HepG2 (cell line): ENCODE results near the gene GMPPA. TPM values are rescaled to one million over a fixed set of nuclear protein-coding genes. Genes with fewer than 3 reads are reported as not detected.

Experiments used
- ATAC-seq: fragments of 200-7000 bp; cut with Tn5 transposase; 3 replicates; pipeline ENCODE4 v1.9.1; 2020; ENCODE audit warnings: mild to moderate bottlenecking, moderate library complexity
- BruUV-seq: library from RNA; stranded (reverse); fragments of 400-500 nt; replicated peaks from 2 replicates; lab custom pipeline; 2021; lab: Mats Ljungman, UMichigan
- CTCF ChIA-PET: fragments of 300-600 bp; formaldehyde crosslinking; extraction: SDS; loops from one replicate; lab custom pipeline; 2021; ENCODE audit warnings: low total read pairs, inconsistent platforms, low intra/inter-chr PET ratio; lab: Yijun Ruan, JAX
- POLR2A ChIA-PET: fragments of 350-600 bp; sonication (Branson Sonifier 250); formaldehyde crosslinking; loops from one replicate; lab custom pipeline; 2020; ENCODE audit warnings: antibody characterized with exemption, inconsistent platforms; lab: Yijun Ruan, JAX
- DNase-seq: peaks from one replicate; pipeline ENCODE4 v3.0.0-alpha.2; 2015; ENCODE audit warnings: low spot score
- FAIRE-seq: peaks from 3 replicates; lab custom pipeline; 2011; peaks lifted over from hg19 to GRCh38; lab: Jason Lieb, UNC
- H2AFZ ChIP-seq: one replicate; pipeline ENCODE4 v1.6.1; 2011; ENCODE audit warnings: low read length, inconsistent platforms
- H3K27ac ChIP-seq: fragments of 300-600 bp; 3 replicates; pipeline ENCODE4 v1.8.0; 2011; ENCODE audit warnings: mixed run types, mild to moderate bottlenecking, mixed read lengths, low read length, inconsistent platforms; ENCODE audit not compliant: insufficient read depth; ENCODE audit errors: extremely low read length
- H3K27me3 ChIP-seq, 2 experiments: fragments of 200-600 bp in 1 of 2; 2 replicates in 1 of 2; 3 replicates in 1 of 2; pipeline versions ENCODE4 v1.6.0 to v1.8.0; 2011; ENCODE audit warnings: low read length in 2 of 2, mild to moderate bottlenecking in 2 of 2, moderate library complexity in 2 of 2, inconsistent platforms in 1 of 2; ENCODE audit not compliant: insufficient read depth in 2 of 2, control insufficient read depth in 1 of 2
- H3K36me3 ChIP-seq, 2 experiments: fragments of 200-600 bp in 1 of 2; replicated peaks in 1 of 2; 2 replicates in 1 of 2; 3 replicates in 1 of 2; pipeline versions ENCODE4 v1.5.1 to v1.8.0; 2011; ENCODE audit warnings: low read length in 2 of 2, inconsistent platforms in 1 of 2; ENCODE audit not compliant: insufficient read depth in 2 of 2, control insufficient read depth in 1 of 2
- H3K4me1 ChIP-seq: 2 replicates; pipeline ENCODE4 v1.5.1; 2012; ENCODE audit warnings: low read length, inconsistent platforms; ENCODE audit not compliant: insufficient read depth
- H3K4me2 ChIP-seq: 2 replicates; pipeline ENCODE4 v1.6.0; 2011; ENCODE audit warnings: low read depth, low read length, inconsistent platforms
- H3K4me3 ChIP-seq, 3 experiments: fragments of 200-600 bp in 1 of 3; sonication (generic), shearing (Covaris generic) in 1 of 3; replicated peaks in 1 of 3; 2 replicates each; pipeline ENCODE4 v1.5.1; 2011 to 2016; ENCODE audit warnings: low read length in 3 of 3, inconsistent platforms in 2 of 3, low read depth in 2 of 3, mild to moderate bottlenecking in 2 of 3, control low read depth in 1 of 3, mixed read lengths in 1 of 3; ENCODE audit not compliant: insufficient read depth in 1 of 3
- H3K79me2 ChIP-seq: one replicate; pipeline ENCODE4 v1.6.1; 2011; ENCODE audit warnings: low read length, inconsistent platforms; ENCODE audit not compliant: insufficient read depth
- H3K9ac ChIP-seq: 2 replicates; pipeline ENCODE4 v1.6.0; 2011; ENCODE audit warnings: mild to moderate bottlenecking, low read depth, low read length, inconsistent platforms; ENCODE audit not compliant: insufficient read depth
- H3K9me3 ChIP-seq: 2 replicates; pipeline ENCODE4 v1.5.1; 2012; ENCODE audit warnings: mild to moderate bottlenecking, low read length
- H4K20me1 ChIP-seq: 2 replicates; pipeline ENCODE4 v1.6.0; 2011; ENCODE audit warnings: inconsistent platforms, mild to moderate bottlenecking, low read length, moderate library complexity; ENCODE audit not compliant: insufficient read depth
- KAT8 ChIP-seq: IDR thresholded peaks from 2 replicates; pipeline ENCODE4 v1.6.1; 2016; ENCODE audit warnings: missing genetic modification reagents, missing compliant biosample characterization
- MTA1 ChIP-seq: sonication (generic); formaldehyde crosslinking; IDR thresholded peaks from 2 replicates; pipeline ENCODE4 v1.4.0; 2020; ENCODE audit warnings: missing genetic modification reagents, mild to moderate bottlenecking, borderline replicate concordance
- NR3C1 ChIP-seq: sonication (generic); formaldehyde crosslinking; IDR thresholded peaks from 2 replicates; pipeline ENCODE4 v1.4.0; 2020; ENCODE audit warnings: missing genetic modification reagents
- SMAD1 ChIP-seq: sonication (generic); formaldehyde crosslinking; IDR thresholded peaks from 2 replicates; pipeline ENCODE4 v1.4.0; 2020; ENCODE audit warnings: missing genetic modification reagents, low read depth, mild to moderate bottlenecking, borderline replicate concordance
- ZNF768 ChIP-seq: sonication (generic); formaldehyde crosslinking; IDR thresholded peaks from 2 replicates; pipeline ENCODE4 v1.4.0; 2020; ENCODE audit warnings: missing genetic modification reagents
- WGBS: methylation state at CpG from one replicate; pipeline ENCODE4 v1.1.6; 2017; ENCODE audit warnings: low lambda C conversion rate; 5-methylcytosine and 5-hydroxymethylcytosine counted together
- in situ Hi-C: cut with HindIII; loops from 2 replicates; pipeline ENCODE4 v1.10.0; 2017; ENCODE audit warnings: low pct_unique_long_range_greater_than_20kb; ENCODE audit not compliant: extremely low pct_ligation_motif_present
- intact Hi-C: fragments of 100-400 bp; cut with micrococcal nuclease; formaldehyde crosslinking; loops from one replicate; pipeline ENCODE4 v1.10.0; 2022; ENCODE audit not compliant: unreplicated experiment
- polyA plus RNA-seq, 8 experiments: library from polyadenylated mRNA; depleted of rRNA in 3 of 8; stranded (reverse) in 7 of 8; unstranded in 1 of 8; fragments of >200 nt; fragmentation: Illumina TruSeq in 4 of 8; extraction: Trizol in 4 of 8; gene quantifications; 2 replicates each; pipeline versions ENCODE4 v1.2.1 to v1.2.3, GENCODE V29; 2011 to 2016; ENCODE audit warnings: low read depth in 4 of 8, missing spikeins in 1 of 8, mixed read lengths in 1 of 8; ENCODE audit not compliant: insufficient read depth in 1 of 8
- total RNA-seq, 5 experiments: library from RNA; depleted of rRNA; stranded (reverse); fragments of >200 nt; fragmentation: Illumina TruSeq; extraction: Trizol; gene quantifications; 2 replicates each; pipeline ENCODE4 v1.2.3, GENCODE V29; 2016; ENCODE audit warnings: low read depth in 1 of 5
- TF ChIP-seq, protein P1 (sequence below): sonication (generic); formaldehyde crosslinking; IDR thresholded peaks from 2 replicates; pipeline ENCODE4 v1.4.0; 2020; ENCODE audit warnings: missing genetic modification reagents, borderline replicate concordance
- TF ChIP-seq, protein P2 (sequence below): sonication (generic); formaldehyde crosslinking; IDR thresholded peaks from 2 replicates; pipeline ENCODE4 v1.4.0; 2020; ENCODE audit warnings: missing genetic modification reagents

GMPPA gene
- total and polyA plus RNA-seq, 2 of the 13 experiments (the other 11 are each of a cell fraction or from before 2014, with no cell fraction given): 81.1 to 106 TPM

DNA sequence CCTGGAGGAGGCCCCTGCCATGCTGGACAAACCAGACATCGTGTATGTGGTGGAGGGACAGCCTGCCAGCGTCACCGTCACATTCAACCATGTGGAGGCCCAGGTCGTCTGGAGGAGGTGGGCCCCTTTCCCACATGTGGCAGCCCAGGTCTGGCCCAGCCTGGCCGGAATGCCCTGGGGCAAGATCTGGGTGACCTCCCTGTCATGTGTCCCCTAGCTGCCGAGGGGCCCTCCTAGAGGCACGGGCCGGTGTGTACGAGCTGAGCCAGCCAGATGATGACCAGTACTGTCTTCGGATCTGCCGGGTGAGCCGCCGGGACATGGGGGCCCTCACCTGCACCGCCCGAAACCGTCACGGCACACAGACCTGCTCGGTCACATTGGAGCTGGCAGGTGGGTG, 25.2 kb upstream of the GMPPA start:
- Histone ChIP-seq H2AFZ (no peak overlapping the region), H3K27me3 (peaks cover 7 to 82% of the 10 kb centered on the region in 2 experiments; a peak in 4 of 5 replicates), H3K4me3 (no peak overlapping the region), H3K79me2 (no peaks in the 10 kb centered on the region), H3K4me2 (no peak overlapping the region), H3K36me3 (no peaks in the 10 kb centered on the region), H3K27ac (no peak overlapping the region), H4K20me1 (no peaks in the 10 kb centered on the region; the same call in 1 of the 2 replicates), H3K4me1 (no peaks in the 10 kb centered on the region), H3K9me3 (no peaks in the 10 kb centered on the region), H3K9ac (no peak overlapping the region)
- BruUV-seq: no TSS peak
- ATAC-seq (no peak), DNase-seq (no peak), FAIRE-seq (no peak)
- ChIA-PET CTCF (no interaction called here), POLR2A (no interaction called here)
- TF ChIP-seq, protein P1, sequence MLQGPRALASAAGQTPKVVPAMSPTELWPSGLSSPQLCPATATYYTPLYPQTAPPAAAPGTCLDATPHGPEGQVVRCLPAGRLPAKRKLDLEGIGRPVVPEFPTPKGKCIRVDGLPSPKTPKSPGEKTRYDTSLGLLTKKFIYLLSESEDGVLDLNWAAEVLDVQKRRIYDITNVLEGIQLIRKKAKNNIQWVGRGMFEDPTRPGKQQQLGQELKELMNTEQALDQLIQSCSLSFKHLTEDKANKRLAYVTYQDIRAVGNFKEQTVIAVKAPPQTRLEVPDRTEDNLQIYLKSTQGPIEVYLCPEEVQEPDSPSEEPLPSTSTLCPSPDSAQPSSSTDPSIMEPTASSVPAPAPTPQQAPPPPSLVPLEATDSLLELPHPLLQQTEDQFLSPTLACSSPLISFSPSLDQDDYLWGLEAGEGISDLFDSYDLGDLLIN (CRISPR knock-in tag): no peak
- TF ChIP-seq KAT8 (CRISPR knock-in tag) (no peak), NR3C1 (no peak), SMAD1 (CRISPR knock-in tag) (no peak), MTA1 (no peak), ZNF768 (CRISPR knock-in tag) (0 out of 2 replicates have a peak, but pooled peaks have one; percentile 6)
- TF ChIP-seq, protein P2, sequence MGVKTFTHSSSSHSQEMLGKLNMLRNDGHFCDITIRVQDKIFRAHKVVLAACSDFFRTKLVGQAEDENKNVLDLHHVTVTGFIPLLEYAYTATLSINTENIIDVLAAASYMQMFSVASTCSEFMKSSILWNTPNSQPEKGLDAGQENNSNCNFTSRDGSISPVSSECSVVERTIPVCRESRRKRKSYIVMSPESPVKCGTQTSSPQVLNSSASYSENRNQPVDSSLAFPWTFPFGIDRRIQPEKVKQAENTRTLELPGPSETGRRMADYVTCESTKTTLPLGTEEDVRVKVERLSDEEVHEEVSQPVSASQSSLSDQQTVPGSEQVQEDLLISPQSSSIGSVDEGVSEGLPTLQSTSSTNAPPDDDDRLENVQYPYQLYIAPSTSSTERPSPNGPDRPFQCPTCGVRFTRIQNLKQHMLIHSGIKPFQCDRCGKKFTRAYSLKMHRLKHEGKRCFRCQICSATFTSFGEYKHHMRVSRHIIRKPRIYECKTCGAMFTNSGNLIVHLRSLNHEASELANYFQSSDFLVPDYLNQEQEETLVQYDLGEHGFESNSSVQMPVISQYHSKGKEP (CRISPR knock-in tag): no peak
- in situ Hi-C loops: loop anchor here (10.0 kb wide), 1 partner anchor 51 kb away; no protein-coding TSS in a partner anchor
- intact Hi-C loops: no loop called here
- 17% methylated on average over 12 of the region's 18 CpGs for whole genome bisulfite sequencing
